Measurements from ENCODE around the gene RPL3.
A peak's percentile ranks its signal among the peaks of the same experiment; 100 is the strongest.

RPL3 gene

DNA sequence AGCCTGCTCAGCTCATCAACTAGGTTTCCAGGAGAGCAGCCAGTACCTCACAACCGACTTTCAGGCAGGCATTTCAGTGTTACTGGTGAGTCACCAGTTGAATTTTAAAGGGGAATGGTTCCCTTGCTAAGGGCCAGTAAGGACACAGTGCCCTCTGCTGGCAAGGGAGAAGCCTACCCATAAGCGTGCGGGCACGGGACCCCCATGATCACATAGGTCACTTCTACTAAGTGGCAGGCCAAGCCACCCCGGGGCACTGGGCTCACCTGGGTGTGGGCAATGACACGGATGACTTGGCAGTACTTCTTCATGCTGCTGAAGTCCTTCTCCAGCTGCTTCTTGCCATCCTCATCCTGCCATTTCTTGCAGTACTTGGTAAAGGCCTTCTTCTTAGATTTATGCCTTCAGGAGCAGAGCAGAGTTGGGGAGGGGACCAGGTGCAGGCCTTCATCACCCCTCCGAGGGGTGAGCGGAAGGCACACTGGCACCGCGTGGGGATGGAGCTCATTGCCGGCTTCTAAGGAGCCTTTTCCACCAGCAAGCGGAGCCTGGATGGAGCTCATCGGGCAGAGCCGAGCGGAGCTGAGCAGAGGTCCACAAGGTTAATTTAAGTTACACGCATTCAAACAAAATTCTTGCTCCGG is 2.9 kb downstream of the RPL3 start:
- peak; percentile 66 for DNase-seq

DNA sequence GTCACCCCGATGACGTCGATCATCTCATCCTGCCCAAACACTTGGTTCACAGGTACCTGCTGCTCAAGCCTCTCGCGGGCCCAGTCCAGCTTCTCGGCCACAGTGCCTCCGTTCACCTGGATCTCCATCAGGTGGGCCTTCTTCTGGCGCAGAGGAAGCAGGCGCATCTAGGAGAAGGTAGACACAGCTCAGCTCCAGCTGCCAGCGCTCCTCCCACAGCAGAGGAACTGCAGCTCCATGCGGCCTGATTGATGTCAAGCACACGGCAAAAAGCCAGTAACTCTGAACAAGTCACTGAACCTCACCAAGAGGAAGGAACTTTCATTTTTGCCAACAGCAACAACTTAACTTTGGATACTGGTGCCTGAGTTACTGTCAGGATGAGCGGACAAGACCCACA is 4.0 kb downstream of the RPL3 start:
- DNase-seq, result no peak

DNA sequence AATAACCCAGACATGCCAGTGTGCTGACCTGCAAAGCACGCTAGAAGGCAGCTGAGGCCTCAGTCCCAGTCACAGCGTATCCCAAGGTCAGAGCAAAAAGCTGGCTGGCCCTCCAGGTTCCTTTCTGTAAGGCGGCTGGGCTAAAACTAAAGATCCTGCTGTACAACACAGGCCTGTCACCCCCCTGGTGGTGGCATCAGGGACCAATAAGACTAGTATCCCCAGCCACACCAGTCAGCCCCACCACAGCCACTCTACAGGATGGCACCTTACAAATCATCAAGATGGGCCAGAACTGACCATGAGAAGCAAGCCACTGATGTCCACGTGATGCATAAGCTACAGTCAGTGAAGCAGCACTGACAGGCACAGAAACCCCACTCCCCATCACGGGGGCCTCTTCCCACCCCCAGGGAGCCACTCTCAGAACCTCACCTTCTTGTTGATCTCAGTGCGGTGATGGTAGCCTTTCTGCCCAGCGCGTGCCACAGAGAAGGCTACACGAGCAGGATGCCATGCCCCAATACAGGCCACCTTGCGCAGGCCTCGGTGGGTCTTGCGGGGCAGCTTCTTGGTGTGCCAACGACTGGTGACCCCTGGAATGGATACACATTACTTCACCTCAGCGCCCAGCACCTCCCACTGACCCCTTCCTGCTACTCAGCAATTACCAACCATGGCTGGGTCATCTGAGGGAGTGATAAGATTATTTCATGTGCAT is 5.0 kb downstream of the RPL3 start:
- no peak for DNase-seq

DNA sequence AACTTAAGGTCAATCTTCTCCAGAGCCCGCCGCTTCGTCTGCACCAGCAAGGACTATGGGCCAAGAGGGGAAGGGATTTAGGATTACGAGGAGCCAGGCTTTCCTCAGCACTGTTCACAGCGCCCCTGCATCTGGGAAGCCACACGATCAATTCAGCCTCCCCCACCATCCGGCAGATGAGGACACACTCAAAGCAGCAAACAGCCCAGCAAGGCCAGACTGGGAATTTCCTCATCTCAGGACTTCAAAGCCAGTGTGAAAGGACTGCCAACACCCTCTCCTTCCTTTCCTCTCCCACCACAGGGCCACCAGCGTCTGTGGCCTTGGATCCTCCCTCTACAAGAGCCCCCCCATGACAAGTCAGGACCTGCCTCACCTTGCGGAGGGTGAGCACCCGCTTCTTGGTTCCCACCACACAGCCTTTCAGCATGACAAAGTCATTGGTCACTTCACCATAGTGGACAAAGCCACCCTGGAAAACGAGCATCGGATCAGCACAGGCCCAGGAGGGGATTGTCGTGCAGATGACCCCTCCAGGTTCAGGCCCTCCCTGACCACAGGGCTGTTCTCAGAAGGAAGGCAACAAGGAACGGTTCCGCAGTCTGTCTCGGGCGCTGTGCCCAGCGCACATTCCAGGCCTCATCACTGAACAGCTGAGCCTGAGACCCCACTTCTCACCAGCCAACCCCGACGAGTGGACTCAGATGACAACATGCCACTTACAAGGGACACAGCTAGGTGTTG is 6.0 kb downstream of the RPL3 start:
- no peak for DNase-seq

DNA sequence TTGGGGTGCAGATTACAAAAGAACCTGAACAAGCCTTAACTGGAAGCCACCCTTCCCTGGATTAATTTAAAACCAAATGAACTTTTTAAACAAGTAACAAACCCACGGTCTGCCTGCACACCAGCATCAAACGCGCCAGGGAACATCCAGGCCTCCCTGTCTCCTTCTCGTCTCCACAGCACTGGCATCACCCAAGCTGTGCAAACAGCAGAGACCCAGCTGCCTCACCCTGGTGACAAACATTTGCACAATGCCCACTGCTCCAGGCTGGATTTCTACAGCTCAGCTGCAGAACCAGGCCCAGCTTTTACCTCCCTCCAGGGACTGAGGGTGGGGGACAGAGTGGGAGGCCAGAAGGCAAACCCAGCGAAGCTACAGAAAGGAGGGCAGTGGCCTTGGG is 7.0 kb downstream of the RPL3 start:
- DNase-seq, result no peak

DNA sequence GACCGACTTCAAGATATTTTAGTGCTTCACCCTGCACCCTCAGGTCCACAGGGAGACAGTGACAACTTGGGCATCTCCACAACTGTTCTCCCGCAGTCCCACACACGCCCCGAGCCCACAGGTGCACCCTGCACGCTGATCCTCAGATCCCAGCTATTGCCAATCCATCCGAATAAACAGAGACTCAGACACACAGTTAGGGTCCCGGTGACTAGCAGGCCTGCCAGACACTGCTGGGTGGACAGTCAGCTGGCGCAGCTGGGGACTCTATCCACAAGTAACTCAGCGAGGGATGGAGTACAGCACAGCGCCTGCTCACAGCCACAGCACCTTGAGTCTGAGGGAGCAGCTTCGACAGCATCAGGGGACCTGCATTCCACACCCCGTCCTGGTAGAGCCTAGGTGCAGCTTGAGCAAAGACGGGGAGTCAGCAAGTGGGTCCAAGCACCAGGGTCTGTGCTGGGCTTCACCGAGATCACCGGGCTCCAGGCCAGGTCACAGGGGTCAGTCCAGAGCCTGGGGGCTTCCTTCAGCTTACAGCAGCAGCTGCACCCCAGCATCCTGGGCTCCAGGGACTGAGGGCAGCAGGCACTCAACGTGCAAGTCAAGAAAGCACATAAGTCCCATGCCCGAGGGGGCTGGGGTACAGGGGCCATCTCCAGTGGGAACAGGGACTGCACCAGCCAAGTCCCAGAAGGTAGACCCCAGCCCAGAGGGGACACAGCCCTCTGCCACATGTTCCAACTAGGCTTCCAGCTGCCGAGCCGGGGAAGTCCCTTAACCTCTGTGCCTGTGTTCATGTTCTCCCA is 7.6 kb downstream of the RPL3 start:
- DNase-seq, result no peak

DNA sequence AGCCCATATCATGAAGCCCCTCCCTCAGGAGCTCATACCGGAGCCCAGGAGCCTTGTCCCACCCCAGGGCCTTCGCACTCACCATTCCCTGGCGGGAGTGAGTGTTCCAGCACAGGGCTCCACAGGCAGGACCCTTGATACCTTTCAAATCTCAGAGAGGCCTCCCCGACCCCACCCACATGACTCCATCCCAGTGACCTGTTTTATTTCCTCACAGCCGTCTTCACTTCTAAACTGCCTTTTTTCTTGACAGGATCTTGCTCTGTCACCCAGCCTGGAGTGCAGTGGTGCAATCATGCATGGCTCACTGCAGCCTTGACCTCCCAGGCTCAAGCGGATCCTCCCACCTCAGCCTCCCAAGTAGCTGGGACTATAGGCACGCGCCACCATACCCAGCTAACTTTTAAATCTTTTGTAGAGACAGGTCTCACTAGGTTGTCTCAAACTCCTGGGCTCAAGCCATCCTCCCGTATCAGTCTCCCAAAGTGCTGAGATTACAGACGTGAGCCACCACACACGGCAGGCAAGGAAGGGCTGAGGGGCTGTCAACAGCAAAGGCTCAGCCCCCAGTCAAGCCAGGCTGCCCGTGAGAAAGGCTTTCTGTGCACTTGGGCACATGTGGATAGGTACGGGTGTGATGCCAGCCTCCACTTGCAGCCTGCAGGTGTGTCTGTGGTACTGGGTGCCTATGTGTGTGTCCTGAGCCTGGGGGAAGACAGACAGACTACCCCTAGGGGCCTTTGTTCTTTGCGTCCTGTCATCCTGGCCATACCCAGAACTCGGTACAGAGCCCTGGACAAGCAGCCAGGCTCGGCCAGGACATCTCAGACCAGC is 9.3 kb downstream of the RPL3 start:
- no peak for DNase-seq

DNA sequence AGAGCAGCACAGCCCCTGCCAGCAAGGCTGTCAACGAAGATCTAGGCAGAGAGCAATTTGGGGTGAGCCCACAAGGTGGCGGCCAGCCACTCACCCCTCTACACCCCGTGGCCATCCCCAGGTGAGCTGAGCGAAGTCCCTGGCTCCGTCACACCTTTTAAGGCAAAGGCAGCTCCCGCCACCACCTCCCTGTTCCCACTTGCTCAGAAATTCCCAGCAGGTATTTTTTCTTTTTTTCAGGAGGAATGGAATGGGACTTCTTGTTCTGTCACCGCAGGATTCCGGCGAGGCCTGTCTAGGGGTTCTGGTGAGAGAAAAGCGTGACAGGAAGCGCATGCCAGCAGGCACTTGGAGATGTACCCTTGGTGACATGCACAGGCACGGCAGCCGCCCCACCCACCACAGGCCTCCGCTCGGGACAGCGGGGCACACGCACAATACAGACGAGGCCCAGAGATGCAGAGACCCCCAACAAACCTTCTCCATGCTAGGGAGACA is 10.0 kb downstream of the RPL3 start:
- no peak for DNase-seq

DNA sequence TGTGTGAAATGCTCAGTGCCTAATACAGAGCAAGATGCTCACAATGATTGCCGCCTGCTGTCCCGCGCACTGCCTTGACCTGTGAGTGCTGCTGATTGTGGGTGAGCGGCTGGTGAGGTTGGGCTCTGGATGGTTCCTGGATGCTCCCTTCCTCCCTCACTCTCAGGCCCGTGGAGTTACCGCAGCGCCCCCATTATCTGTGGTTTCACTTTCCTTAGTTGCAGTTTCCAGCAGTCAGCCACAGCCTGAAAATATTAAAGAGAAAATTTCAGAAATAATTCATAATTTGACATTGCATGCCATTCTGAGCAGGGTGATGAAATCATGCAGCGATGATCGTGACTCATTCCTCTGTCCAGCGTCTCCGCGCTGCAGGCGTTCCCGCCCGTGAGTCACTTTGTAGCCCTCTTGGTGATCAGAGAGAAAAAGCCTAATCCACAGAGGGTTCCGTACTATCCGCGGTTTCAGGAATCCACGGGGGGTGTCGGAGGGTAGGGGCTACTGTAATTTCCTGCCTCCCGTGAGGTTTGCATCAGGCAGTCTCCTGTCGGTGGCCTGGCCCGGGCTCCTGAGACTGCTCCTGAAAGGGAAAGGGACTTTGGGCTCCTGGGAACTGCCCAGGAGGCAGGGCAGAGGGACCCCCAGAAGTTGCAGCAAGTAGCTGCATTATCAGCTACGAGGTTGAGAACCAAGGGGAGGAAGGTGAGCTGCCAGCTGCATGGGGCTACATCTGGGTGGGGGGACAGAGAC is 10.6 kb downstream of the RPL3 start:
- DNase-seq, result no peak

DNA sequence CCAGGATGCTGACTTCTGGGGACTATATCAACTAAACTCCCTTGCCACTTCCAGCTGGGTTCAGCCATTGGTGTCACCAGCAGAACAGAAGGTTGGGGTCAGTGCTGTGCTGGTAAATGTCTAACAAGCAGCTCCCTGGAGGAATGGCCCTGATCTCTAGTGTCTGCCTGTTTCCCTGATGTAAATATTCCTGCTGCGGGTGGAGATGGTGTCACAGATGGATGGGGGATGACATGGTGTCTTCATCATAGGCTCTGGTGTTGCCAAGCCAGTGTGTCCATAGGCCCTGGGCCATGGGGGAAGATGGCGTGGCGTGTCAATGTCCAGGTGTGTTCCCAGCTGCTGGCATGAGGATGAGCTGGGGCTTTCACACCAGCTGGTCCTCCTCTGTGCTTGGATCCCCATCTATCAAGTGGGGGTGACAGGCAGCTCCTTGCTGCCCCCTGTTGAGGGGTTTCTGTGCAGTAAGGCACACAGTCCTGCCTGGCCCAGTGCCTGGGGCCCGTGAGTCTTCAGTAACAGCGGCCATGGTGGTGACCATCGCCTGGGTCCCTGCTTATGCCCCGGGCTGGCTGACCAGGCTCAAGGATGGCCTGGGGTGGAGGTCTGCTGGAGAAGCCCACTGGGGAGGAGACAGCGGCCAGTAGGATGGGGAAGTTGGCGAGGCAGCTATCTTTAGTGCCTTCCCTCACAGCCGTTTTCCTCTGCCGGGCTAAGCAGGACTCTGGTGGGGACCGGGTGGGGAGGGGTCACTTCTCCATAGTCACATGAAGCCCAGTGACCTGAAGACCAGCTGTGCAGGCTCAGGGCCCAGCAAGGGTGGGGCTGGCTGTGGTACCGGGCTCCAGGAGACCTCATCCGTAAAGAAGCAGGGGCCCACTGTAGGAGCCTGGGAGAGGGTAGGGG is 12.7 kb downstream of the RPL3 start:
- no peak for DNase-seq

DNA sequence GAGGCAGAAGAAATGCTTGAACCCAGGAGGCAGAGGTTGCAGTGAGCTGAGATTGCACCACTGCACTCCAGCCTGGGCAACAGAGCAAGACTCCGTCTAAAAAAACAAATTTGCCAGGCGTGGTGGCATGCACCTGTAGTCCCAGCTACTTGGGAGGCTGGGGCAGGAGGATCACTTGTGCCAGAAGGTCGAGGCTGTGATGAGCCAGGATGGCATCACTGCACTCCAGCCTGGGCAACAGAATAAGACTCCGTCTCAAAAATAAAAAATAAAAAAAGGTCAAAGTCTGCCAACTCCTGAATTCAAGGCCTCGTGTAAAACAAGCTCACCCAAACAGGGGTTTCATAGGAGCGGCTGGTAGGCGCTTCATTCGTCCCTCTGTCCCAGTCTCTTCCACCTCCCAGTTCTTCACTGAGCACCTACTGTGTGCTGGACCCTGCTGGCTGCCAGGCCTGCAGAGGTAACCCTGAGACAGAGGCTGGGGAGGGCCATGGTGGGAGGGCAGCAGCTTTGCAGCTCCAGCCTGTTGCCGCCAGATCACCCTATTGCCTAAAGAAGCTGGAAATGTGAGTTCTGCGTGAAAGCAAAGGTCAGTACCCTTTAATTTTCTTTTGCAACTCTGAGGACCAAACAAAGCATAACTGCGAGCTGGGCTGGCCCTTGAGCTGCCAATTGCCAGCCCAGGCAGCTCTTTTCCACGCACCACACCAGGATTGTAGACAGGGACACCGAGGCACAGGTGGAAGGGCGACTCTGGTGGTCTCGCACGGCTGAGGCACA is 15.3 kb downstream of the RPL3 start:
- no peak for DNase-seq

DNA sequence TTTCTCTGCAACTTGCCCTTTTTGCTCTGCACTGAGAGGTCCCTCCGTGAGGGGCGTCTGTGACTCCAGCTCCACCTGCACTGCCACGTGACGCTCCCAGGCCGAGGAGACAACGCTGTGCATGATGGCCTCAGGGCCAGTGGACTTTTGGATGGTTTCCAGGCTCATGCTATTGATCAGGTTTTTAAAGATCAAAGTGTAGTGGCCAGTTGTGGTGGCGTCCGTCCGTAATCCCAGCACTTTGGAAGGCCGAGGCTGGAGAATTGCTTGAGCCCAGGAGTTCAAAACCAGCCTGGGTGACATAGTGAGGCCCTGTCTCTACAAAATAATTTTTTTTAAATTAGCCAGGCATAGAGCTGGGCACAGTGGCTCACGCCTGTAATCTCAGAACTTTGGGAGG is 16.1 kb downstream of the RPL3 start:
- no peak for DNase-seq

DNA sequence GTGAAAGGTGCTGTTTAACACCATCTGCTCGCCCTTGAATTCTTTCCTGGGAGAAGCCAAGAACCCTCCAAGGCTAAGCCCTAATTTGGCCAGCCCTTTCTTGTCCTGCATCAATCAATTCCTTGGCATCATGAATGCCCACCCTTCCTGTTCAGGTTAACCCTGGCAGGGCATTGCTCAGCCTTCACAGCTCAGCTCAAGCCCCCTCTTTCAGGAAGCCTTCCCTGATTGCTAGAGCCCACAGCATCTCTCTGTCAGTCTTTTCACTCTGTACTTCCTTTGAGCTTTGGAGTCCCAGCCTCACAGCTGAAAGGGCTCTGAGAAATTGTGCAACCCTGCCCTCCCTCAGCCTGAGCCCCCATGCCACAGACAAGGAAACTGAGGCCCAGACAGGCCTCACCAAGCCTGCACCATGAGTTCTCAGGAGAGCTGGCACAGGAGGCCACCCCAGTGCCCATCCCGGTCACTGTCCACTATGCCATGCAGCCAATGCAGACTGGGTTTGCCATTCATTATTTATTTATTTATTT is 16.9 kb downstream of the RPL3 start:
- no peak for DNase-seq

DNA sequence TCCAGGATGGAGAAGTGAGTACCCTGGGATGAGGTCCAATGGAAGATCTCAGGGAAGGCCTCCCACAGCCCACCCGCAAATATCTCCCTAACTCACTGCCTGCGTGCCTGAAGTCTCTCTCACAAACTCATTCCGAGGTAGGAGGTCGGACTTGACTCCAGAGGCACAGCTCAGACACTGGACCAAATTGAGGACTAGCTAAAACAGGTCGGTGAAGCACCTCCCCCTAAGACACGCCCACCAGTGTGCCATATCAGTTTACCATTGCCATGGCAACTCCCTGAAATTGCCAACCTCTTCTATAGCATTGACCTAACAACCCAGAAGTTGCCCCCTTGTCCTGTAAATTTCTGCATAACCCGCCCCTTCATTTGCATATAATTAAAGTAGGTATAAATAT is 17.5 kb downstream of the RPL3 start:
- no peak for DNase-seq

DNA sequence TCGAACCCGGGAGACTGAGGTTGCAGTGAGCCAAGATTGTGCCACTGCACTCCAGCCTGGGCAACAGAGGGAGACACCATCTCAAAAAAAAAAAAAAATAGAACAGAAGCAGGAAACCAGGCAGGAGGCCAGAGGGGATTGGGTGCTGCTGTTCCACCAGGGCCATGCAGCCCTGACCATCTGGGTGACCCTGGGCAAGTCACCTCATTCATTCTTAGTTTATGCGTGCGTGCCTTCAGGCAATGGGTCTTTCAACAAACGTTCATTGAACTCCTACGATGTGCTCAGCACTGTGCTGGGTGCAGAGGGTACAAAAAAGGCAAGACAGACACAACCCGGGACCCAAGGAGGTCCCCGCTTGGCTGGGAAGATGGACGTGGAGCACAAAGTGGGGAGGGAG is 18.3 kb downstream of the RPL3 start:
- no peak for DNase-seq

DNA sequence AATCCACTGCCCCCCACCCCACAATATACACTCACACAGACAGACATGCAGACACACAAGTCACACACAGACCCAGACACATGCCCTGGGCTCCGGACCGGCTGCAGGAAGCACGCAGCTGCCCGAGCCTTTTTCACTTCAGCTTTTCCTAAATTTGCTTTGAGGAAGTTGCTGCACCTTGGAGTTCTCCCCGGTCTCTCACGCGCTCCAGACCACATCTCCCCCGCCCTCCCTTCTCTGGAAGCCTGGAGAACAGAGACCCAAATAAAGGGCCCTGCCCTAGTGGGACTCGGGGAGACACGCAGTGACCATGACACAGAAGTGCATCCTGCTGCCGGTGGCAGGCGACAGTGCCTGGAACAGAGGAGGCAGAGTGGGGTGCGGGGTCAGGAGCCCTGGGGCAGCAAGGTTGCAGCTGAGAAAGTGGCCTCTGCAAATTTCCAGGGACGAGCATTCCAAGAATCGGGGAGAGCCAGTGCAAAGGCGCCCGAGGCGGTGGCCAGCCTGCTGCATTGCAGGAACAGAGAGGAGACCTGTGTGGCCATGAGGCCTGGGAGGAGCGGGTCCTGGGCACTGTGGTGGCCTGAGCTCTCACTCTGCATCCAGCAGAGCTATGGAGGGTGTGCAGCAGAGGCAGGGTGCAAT is 19.1 kb downstream of the RPL3 start:
- no peak for DNase-seq

DNA sequence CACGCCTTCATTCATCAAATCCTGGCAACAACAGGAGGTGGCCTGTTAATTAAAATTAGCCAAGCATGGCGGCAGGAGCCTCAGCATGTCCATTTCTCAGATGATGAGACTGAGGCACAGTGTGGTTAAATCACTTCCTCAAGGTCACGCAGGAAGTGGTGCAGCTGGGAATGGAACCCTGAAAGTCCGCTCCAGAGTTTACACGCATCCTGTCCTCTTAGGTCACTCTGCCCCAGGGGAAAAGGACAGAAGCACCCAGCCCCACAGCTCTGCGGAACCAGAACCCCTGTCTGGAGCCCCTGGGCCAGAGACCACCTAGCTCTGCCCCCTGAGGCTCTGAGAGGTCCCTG is 19.6 kb downstream of the RPL3 start:
- DNase-seq, result no peak

DNA sequence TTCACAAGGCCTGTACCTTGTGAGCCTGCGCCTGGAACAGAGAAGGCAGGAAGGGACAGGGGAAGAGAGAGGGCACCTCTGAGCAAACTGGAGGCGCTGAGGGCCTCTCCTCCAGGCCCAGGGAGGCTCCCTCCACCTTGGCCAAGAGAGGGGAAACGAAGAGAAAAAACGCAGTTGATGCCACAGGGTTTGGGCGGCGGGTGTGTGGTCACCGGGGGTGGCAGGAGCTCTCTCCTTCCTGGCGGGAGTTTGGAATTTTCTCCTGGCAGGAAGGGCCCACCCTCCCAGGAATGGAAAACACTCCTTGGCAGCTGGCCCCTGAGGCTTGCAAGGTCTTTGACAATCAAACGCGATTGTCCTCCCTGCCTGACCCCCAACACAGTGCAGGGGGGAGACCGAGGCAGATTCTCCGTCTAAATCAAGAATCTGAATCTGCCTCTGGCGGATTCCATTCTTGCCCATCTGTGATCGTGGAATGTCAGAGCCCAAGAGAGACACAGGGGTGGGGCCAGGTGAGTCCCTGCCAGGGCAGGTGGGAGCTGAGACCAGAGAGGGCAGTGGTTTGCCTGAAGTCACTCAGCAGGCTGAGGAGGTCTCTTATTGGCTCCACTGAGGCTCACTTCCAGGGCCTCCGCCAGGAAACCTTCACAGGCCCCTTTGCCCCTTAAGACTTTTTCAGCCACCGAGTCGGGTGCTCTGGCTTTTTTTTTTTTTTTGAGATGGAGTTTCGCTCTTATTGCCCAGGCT is 21.0 kb downstream of the RPL3 start:
- DNase-seq, result no peak

Measured in activated CD4-positive, CD25-positive, alpha-beta regulatory T cell treated with anti-CD3 and anti-CD28 coated beads, Interleukin-2, amount 50 U/mL, for 72 hours (primary cell).